HG03378 (cell line): Measurements from ENCODE around the gene ADNP.

ENCODE experiments used
- ATAC-seq: cut with Tn5 transposase; IDR thresholded peaks from one replicate; pipeline ENCODE4 v1.9.1; 2021; ENCODE audit warnings: mild to moderate bottlenecking, moderate library complexity; ENCODE audit not compliant: unreplicated experiment

The ADNP gene

DNA sequence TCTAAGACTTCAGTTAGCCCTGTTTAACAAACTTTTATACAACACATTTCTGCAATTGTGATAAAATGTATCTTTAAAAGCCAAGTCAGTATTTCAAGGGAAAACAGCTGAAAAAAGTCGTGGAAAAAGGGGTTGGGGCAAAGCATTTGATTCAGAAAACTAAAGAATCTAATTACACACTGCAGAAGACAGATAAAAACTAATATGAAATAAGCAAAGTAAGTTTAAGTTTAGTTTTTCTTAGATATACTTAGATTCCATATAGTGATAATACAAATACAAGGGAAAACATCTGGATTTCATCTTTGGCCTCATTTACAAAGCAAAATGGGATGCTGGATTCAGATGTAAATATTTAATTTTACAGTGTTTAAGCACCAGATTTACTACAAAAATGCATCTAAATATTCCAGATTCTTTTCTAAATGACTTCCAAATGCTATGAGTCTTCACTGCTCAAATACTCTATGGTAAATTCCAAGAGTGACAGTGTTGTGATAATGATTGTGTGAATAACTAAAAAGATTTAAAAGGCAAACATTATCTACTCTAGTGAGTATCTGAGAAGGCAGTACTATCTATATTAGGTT lies 1.5 kb upstream of the ADNP start:
- ATAC-seq = no peak

DNA sequence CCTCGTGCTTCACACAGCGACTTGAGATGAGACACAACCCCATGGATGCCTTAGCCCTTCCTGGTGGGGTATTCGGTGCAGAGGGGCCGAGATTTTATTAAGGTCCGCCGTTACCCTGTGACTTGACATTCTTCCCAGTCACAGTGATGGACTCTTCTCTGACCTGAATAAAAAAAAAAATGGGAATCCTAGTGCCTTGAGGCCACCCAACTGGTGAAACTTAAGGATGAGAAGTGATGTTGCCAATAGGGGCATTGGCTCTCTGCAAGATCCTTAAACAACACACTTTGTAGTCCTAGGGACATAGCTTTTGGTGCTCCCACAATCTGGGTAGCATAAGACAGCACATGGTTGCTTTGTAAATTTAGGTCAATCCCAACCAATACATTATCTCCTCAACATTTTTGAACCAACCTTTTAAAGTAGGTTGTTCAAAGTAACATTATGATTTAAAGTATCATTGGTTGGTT lies 814 bp upstream of the ADNP start:
- ATAC-seq = no peak

DNA sequence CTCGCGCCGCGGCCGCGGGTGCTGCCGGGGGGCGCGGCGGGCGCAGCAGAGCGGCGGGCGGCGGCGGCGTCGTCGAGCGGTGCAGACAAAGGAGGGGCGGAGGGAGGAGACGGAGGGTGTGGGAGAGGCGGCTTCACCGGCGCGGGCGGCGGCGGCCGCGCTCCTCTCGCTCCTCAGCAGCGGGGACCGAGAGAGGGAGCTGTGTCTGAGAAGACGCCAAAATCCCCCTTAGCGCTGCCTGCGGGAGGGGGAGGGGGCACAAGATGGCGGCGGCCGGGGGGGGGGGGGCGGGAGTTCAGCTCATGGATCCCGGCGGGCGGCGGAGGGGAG lies 296 bp downstream of the ADNP start:
- ATAC-seq = peak; percentile 4

DNA sequence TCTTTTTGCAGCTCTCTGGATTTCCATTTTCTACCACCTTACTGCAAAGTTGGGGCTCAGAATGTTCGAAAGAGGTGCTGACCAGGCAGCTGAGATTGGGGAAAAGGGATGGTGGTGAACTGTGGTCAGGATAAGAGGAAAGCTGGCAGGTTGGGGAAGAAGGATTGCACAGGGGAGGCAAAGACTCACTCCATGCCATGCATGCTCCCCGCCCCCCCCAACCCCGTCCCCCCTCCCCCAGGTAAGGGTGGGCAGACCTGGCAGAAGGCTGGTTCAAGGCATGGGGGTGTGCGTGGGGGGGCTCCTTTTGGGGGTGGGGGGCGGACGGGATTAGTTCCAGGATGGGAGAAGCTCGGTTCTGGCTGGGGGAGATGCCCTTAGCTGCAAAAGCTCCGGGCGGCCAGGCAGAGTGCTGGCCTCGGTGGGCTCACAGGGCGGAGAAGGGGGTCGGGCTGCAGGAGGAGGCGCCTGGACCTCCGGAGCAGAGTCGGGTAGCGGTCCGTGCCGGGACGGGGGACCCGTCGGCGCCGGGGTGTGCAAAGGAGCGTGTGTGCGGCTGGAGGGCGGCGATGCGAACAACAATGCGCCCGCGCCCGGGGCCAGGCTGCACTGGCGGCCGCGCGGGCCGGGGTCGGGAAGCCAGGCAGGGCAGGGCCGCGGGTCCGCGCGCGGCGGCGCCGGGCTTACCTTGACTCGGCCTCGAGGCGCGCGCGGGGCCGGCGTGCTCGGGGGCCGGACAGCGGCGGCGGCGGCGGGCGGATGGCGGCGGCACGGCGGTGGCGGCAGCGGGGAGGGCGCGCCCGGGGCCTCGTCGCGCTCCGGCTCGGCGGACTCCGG lies 880 bp downstream of the ADNP start:
- no peak for ATAC-seq

DNA sequence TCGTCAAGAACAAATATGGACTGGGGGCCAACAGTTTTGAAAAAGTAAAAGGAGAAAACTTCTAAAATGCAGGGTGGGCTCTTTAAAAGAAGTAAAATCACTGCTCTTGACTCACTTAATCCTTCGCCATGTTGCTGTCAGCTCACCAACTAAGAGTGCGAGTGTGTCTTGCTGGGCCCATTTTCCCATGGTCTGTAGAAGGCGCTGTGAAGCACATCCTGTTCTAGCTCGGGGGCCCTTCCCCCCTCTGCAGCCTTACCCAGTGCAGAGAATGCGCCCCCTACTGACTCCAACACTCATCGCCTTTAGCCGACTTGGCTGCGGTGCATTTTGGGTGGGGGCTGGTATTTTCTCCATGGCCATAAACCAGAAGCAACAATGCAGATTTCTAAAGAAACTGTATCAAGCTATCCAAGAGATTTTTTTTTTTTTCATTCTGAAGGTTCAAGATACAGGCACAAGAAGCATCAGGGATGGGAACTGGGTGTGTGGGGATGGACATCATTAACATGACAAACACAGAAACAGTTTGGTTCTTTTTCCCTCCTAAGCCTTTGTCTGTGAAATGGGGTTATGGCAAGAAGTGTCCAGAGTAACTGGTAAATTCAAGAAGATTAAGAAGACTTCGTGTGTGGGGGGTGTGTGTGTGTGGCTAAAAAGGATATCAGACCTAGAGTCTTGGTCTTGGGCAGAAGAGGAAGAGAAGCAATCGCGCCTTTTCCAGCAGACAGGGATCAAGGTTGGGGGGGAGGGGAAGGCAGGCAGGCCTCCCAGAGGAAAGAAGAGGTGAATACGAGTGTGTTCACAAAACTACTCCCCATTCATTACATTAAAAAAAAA lies 1.7 kb downstream of the ADNP start:
- ATAC-seq = peak; percentile 66

DNA sequence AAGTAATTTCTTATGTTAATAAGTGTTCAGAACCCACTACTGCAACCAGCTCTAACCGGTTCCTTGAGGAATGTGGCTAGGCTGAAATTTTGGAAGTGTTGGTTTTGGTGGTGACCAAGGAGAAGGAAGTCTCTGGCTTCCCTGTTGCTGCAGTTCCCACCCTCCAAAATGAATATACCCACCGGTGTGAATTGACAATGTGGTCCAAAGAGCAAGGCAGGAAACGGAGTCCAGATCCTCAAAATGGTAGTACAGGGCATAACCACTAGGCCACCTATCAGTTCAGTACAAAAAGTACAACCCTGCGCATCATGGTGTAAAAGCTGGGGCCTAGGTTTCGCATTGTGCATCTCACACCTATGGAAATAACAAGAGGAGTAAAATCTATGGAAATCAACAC lies 2.8 kb downstream of the ADNP start:
- ATAC-seq = no peak

DNA sequence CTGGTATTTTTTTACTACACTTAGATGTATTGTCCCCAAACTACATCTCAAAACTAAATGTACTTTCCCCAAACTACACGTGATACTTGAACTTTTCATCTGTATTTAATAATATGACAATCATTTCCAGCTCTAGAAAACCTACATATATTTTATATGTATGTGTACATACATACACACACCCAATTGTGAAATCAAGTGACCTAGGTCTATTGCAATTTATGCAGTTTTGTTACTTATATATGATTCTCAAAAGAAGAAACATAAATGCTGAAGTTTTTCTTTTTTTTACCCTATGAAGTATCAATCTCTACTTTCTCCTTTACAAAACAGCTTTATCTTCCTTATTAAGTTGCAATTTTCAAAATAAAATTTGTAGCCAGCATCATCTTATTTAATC lies 4.7 kb downstream of the ADNP start:
- ATAC-seq = no peak

DNA sequence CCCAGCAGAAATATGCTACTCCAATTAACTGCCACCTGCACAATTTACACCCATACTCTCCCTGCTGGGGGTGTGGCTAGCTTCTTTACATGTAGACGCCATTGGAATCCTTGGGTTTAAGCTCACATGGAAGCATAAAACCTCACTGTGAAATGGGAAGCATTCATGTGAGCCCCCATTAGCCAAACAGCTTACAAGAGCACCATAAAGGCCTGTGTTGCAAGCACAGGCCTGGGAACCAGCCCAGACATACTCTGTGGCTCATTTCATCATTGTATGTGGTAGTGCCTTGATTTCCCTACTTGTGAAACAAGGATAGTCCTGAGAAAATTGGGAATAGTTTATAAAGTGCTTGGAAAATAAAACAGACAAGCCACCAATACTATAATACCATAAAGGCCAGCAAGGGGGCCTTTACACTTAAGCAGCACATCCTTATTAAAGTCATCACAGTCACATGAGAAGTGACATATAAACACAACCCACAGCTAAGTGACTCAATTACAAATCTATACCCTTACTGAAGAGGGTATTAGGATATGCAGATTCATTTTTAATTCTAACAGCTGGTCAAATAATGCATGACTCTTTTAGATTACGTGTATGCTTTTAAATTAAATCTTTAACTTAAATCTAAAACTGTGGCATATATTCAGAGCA lies 6.8 kb downstream of the ADNP start:
- ATAC-seq = no peak

DNA sequence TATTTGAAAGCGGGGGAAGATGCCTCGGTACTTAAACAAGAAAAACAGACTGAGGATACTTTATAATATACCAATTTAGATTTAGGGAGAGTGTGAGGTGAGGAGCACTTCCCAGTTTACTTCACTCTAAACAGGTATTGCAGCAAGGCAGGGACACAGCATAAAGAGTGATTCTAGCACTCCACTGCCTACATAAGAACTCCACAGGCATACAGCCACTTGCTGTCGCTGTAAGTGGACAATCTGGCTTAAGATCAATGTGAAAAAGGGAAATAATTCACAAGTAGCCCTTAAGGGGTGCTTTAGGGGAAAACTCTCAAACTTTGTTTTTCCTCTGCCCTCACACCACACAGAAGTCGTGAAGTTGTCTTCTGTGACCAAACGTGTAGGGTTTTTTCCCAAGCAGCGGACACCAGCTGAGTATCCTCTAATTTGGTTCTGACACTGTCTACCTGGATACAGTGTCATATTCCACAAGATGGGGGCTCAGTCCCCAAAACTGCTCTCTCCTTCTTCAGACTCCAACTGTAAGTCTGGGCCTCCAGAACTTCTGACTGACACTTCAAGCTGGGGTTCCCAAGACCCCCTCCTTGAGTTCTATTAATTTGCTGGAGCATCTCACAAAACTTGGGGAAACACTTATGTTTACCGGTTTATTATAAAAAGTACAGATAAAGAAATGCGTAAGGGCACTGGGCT lies 9.3 kb downstream of the ADNP start:
- ATAC-seq = no peak

DNA sequence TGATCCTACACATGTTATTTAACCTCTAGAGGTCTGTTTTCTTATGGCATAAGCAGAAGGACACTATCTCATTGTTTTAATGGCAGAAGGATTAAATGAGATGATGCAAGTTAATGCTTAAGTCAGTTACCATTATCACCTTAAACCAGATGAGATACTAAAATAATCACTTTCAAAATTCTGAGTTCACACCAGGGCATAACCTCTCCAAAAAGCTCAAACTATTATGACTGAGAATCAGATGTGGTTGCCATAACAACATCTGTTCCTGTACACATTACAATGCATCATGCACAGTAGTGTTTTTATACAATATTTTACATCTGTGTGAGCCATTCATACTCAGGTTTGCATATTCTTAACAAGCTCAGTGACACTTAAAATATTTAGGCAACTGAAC lies 10.2 kb downstream of the ADNP start:
- ATAC-seq = no peak

DNA sequence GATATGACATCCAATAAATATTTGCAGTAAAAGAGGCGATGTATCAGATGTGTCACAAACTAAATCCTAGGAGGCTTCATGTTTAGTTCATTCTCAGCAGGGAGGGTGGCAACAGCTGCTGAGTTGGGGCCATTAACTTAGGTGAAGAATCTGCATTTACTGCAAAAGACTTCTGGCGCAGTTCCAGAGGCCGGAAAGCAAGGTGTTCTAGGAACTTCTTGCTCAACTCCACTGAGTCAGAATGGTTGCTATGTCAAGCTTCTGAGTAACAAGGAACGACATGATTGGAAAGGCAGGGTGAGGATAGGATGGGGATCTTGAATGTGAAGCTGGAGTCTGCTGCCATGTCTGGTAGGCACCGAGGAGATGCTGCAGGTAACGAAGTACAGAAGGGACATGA lies 11.7 kb downstream of the ADNP start:
- no peak for ATAC-seq

DNA sequence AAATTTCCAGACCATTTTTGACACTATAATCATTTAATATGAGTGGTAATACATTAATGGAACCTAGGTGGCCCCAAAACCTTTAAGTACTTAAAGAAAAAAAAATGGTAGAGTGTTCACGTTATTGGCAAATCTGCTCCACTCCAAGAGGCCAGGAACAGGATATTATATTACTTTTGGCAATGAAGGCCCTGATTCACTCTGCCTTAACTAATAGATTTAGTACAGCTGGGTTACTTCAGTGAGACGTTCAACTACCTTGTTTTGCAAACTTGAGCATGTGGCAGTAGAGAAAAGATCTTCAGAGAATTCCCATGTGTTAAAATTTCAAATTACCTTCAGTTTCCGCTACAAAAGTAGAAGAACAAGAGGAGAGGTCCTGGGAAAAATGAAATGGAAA lies 12.8 kb downstream of the ADNP start:
- no peak for ATAC-seq

DNA sequence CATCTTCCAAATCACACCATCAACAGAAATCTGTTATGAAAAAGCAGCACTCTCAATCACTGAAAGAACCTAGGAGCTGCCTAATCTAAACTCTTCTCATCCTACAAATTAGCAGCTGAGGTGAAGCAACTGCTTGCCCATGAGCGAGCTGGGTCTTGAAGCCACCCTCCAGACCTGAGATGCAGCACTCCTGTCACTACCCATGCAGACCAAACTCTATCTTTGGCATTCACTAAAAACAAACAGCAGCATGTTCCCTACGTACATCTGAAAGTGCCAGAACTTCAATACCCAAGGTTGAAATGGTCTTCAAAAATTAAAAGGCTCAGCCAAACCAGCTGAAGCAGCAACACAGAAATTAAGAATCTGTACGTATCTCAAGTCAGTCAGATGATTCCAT lies 14.3 kb downstream of the ADNP start:
- no peak for ATAC-seq

DNA sequence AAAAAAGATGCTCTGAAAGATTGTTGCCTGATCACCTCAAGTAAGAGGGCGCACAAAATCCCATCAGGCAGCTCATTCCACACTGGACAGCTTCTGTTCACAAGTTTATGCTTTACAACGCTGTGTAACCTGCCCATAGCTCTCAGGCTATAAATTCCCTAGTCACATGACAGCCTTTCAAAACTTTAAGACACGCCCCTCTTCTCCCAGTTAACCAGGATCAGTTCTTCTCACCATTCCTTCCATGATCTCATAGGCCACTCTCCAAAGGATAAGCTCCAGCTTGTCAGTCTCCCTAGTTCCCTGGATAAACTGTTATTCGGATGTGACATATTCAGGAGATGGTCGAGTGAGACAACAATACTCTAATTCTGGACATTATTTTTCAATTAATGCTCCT lies 15.0 kb downstream of the ADNP start:
- ATAC-seq = no peak

DNA sequence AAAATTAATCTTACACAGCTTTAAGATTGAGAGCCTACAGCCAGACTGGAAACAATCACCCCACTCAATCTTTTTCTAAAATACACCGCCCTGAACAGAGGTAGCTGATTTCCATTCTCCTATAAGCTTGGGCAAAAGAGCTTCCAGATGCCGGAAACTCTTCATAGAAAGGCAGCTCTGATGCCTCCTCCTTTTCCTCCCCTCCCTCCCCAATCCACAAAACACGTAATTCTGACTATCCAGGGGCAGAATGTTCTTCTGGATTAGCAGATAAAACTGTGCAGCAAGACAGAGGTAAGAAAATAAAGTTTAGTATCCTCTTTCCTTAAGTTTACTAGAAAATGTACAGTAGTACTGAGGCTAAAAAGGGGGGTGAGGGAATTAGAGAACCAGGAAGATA lies 15.8 kb downstream of the ADNP start:
- no peak for ATAC-seq

DNA sequence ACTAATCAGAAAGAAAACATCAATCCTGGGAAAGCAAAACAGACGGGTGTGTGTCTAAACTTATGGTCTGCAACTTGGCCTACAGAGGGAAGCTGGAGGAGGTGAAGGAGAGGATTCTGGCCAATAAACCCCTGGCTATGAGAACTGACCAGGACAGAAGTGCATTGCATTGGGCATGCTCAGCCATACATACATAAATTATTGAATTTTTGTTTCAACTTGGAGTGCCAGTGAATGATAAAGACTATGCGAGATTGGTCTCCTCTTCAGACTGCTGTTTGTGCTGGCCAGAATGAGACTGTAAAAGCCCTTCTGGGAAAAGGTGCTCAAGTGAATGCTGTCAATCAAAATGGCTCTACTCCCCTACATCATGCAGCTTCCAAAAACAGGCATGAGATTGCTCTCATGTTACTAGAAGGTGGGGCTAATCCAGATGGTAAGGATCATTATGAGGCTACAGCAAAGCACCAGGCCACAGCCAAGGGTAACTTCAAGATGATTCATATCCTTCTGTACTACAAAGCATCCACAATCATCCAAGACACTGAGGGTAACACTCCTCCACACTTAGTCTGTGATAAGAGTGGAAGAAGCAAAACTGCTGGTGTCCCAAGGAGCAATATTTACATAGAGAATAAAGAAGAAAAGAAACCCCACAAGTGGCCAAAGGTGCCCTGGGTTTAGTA lies 17.4 kb downstream of the ADNP start:
- no peak for ATAC-seq

DNA sequence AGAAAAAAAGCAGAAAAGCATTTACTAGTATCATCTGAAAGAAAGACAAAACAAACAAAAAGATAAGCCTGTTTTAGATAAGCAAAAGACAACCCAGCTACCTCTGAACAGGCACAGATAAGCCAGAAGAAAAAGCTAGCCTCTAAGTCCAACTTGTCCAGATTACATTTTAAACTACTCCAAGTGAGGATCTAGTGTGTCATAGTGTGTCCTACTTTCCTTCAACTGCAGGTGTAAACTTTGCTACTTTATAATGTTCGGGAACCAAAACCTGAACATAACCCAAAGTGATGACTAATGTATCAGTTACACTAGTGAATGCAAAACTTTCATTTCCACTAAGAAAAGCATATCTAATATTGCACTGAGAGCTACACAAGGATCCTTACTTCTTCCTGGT lies 19.5 kb downstream of the ADNP start:
- ATAC-seq = no peak

DNA sequence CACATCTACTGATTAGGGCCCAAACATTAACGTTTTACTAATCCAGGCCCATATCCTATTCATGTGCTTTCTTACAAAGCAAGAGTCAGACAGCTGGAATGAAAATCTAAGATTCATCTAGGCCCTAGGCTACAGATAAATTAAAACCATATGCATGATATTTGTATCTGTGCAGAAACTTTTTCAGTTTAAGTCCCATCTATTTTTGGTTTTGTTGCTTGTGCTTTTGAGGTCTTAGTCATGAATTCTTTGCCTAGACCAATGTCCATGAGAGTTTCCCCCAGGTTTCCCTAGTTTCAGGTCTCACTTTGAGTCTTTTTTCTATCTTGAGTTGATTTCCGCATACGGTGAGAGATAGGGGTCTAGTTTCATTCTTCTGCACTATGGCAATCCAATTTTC lies 20.2 kb downstream of the ADNP start:
- no peak for ATAC-seq

DNA sequence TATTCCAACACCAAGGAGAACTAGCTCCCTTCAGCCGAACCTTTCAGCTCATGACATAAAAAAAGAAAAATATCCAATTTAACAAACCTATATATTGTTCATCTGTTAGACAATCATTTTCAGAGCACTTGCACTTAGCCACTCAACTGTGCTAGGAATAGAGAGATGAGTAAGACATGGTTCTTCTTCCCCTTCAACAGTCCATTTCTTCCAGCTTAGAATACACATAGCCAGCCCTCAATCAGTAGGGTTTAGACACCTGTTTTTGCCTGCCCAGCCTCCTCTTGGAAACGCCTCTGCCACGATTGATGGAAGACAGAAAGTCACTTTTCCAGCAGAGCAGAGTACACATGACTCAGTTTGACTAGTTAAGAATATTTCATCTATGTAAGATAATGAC lies 21.8 kb downstream of the ADNP start:
- no peak for ATAC-seq

DNA sequence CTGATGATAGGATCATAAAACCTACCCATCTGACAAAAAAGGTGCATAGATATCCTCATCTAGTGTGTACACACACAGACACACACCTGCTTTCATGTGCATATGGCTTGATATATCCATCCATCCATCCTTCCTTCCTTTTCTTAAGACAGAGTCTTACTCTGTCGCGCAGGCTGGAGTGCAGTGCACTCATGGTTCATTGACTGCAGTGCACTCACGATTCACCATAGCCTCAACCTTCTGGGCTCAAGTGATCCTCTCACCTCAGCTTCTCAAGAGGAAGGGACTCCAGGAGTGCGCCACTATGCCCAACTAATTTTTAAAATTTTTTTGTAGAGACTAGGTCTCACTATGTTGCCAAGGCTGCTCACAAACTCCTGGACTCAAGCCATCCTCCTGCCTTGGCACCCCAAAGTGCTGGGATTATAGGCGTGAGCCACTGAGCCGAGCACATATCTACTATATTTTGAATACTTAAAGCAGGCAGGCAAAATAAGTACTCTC lies 27.1 kb downstream of the ADNP start:
- no peak for ATAC-seq
